ENCODE results near the gene ING2.

Gene ING2

DNA sequence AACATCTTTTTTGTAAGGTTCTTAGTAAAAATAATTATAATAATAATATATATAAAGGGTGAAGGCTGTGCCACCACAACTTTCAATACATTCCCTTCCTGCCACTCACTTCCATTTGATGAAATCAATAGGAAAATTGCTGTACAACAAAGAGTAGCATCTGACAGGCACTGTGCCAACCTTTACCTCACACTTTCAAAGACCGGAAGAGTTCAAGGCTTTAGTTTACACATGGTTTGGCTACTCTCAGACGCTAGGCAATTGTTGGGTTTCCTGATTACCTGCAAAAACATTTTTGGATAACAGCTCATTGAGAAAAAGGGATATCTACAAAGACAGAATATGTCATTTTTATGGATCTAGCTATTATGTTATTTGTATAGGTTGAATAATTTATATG is 5.5 kb upstream of the ING2 start:
- no peak for DNase-seq (ENCODE audit: low read depth, low spot score)

DNA sequence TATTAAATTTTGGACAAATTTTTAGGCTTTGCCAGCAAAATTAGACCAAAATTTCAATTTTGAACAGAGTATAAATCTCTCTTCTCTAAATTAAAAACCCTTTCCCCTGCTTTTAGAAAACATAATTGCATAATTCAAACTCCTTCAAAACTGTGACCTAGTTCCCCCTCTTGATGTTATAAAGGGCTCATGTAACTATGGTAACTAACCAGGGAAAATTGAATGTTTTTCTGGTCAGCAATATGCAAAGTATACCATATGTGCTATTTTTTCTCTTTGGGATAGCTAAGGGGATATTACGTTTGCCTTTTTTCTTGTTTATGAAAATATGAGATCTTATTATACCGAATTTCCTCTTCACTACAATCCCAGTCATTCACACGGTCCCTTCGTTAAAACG is 5.1 kb upstream of the ING2 start:
- DNase-seq (ENCODE audit: low read depth, low spot score): no peak

DNA sequence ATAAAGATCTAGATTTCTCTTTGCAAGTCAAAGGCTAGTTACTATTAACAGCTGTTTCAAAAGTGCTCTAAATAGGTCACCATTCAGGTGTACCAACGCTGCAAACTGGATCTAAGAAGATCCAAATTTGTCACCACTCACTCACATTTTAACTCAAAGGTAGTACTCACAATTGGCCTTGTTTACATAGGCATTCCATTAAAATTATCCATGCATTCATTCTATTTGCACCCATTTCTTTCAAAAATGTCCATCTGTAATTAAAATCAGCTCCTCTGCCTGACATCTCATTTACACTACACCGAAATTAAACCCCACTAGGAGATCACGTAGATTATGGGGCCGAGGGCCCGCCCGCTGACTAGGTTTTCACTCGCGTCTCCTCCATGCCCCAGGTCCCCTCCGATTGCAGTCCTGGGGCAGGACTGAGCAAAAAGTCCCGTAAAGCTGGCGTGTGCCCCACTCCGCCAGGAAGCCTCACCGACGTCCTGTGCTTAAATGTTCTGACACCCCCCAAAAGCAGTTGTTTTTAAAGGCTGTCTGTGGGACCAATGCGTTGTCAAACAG is 1.3 kb upstream of the ING2 start:
- no peak for DNase-seq (ENCODE audit: low read depth, low spot score)

DNA sequence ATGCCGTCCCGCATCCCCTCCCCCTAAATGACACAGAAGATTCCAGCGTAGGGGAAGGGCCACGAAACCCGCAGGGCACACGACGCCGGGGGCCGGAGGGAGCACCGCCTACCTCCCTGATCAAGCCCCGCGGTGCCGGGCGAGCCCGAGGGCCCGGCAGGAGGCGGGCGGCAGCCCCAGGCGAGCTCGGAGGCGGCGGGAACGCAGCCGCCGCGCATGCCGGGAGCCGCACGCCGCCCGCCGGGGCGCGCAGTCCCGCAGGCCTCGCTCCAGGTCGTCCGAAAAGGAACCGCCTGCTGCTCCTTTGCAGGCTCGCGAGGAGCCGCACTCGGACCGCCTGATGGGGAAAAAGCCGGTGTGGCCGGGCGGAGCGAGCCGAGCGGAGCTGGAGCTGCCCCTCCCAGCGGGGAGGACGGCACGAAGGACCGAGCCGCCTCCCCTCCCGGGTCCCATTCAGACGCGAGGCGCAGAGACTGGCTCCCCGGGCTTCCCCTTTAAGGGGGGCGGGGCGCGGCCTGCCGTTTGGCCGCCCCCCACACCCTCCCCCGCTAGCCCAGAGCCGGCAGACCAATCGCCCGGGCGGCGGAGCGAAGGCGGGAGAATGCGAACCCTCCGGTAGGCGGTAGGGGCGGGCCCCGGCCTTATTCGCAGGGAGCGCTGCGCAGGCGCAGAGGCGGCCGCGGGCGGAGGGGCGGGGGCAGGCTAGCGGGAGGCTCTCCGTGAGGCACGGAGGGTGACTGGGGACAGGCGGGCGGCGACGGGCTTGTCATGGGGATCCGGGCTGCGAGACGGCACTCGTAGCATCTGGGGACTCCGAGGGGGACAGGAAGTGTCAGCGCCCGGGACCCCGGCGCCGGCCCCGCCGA is 561 bp upstream of the ING2 start:
- DNase-seq (ENCODE audit: low read depth, low spot score): peak; percentile 71

DNA sequence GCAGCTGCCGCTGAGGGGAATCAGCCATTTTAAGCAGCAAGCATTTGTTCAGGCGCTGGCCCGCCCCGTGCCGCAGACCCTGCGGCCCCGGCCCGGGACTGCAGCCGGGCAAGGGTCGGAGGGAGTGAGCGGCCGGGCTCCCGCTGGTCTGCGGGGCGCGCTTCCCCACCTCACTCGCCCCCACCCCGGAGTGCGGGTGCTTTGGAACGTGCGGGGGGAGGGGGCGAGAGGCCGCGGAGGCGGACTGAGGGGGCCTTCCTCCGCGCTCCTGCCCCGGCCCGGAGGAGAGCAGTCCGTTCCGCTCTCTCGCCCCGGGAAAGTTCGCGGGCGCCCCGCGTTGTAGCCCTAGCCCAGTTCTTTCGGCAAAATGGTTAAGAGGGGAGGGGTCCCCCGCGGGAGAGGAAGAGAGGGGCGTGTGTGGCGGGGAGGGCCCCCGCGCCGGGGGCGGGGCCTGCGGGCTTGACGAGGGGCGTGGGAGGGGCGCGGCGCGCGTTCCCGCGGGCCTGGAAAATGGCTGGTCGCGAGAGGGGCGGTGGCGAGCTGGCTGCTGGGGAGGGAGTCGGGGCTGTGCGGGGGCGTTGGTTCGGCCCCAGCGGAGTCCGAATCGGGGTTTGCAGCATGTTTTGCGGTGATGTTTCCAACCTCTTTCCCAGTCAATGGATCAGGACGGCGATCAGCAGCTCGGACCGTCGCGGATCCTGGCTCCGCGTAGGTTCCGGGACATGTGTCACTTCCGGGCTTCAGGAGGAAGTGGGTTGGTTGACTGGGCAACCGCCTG is 942 bp downstream of the ING2 start:
- peak; percentile 60 for DNase-seq (ENCODE audit: low read depth, low spot score)

DNA sequence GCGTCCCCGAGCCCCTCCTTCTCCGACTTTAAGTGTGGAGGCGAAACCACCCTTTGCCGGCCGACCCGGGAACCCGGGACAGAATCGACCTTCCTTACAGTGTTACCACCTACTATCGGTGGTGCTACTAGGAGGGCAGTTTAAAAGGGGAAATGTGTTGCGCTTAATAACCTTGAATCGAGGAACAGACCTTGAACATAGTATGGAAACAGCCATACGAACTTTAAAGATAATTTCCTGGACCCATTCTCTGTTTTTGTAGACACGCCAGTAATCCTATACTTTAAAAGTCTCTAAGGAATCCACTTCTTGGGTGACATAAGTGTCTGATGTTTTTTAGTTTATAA is 1.5 kb downstream of the ING2 start:
- DNase-seq (ENCODE audit: low read depth, low spot score): no peak

DNA sequence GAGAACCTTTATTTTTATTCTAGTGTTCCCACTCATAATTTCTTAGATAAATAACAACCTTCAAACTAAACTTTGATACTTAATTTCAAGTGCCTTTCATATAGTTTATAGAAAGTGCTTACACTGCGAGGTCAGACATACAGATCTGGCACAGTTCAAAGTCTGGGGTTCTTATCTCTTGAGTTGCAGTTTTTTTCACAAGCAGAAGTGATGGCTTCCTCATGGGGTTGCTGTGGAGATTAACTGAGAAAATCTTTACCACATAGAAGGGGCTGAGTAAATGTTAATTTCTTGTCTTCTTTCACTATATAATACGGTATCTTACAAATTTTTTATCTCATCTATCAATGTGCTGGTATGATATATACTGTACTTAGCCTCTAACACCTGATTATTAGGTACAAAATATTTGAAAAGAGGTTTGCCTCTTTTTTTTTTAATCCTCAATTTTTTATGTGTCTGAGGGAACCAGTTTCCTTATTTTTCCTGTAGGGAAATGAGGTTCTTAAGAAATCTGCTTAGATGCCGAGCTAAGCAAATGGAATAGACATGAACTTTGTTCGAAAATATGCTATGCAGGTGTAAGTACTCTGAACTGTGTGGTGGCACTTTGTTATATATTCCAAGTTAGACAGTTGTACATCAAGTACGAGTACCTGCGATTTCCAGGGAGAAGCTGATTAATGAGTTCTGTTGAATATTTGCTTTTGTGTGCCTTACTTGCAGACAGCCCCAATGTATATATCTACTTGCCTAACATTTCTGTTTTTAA is 3.3 kb downstream of the ING2 start:
- DNase-seq (ENCODE audit: low read depth, low spot score): no peak

DNA sequence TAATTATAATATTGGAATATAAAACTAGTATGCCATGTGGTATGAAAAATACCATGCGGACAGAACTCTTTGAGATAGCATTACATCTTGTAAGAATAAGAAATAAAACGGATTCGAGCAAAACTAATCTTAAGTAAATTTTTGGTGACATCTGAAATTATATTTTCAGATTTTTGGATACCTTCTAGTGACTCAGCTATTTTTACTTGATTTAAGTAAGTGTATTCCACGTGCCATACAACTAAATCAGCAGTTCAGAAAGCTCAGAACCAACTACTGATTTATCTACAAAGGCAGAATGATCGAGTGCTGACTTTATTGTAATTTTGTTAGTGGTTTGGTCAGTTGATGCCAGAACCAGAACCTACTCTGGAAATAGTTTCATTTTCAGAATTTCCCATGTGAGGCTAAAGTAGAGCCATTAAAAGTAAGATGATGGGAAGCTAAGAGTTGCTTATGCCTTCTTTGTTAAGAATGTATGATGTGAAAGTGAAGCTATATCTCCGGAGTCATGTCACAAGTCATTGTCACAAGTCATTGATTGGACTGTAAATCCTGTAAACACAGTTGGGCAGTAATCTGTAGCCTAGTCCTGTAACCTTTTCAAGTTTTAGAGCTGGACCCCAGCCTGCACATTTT is 4.0 kb downstream of the ING2 start:
- no peak for DNase-seq (ENCODE audit: low read depth, low spot score)

DNA sequence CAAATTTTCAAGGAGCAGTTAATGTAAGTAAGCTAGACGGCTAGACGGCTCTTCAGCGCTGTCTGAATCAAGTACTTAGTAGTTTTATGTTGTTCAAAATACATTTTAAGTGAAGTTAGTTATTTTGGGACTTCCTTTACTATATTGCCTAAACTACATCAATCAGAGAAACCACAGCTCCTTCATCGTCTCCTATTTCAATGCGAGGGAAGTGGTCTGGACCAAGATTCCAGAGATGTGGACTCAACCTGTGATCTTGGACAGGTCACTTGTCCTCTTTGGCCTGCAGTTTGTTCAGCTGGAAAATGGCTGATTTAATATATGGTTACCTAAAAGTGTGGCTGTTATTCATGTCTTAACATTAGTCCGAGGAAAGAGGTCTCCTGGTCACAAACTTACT is 10.6 kb downstream of the ING2 start:
- DNase-seq (ENCODE audit: low read depth, low spot score): no peak

DNA sequence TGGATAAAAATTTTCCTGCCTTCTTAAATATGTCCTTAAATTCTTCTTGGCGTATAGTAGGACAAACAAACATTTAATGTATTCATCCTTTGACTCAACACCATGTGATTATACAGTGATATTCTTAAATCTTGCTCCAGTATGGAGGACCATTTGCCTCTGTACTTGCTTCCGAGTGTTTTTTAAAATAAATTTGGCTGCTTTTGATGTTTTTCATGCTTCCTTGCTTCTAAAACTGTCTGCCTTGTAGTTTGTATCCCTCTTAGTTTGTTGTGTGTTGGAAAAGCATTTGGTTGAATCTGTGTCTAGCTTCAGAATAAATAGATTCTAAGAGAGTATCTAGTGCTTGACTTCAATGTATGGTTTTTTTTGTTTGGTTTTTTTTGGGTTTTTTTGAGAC is 12.3 kb downstream of the ING2 start:
- no peak for DNase-seq (ENCODE audit: low read depth, low spot score)

DNA sequence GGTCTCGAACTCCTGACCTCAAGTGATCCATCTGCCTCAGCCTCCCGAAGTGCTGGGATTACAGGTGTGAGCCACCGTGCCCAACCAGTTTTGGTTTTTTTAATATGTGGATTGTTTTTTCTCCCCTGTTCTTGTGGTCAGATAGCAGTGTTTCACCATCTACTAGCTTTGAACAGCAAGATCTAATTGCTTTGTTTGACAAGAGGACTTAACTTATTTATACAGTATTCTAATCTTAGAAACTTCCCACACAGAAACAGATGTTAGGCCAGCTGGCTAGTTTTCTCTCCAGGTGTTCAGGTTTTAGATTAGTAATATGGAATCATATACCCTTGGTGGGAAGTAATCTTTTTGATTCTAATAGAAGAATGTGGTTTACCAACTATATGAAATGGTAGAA is 12.9 kb downstream of the ING2 start:
- DNase-seq (ENCODE audit: low read depth, low spot score): no peak

DNA sequence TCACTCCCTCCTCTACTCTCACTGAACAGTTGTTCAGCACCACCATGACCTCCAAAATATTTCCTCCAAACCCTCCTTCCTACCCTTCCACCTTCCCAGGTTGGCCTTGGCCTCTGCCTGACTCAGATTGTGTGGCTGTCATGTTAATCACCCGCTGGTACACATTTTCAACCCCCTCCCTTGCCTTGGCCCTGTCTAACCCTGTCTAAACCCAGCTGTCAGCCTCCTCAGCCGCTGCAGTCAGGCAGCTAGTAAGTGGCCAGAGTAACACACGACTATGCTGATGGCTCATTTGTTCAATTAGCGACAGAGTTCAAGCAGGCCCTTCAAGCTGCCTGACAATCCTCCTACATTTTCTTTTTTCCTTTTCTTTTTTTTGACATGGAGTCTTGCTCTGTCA is 18.0 kb downstream of the ING2 start:
- no peak for DNase-seq (ENCODE audit: low read depth, low spot score)

DNA sequence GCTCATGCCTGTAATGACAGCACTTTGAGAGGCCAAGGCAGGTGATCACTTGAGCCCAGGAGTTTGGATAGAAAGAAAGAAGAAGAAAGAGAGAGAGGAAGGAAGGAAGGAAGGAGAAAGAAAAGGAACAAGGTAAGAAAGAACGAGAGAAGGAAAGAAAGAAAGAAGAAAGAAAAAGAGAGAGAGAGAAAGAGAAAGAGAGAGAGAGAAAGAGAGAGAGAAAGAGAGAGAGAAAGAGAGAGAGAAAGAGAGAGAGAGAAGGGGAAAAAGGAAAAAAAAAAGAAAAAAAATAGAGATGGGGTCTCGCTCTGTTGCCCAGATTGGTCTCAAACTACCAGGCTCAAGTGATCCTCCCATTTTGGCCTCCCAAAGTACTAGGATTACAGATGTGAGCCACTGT is 22.5 kb downstream of the ING2 start:
- DNase-seq (ENCODE audit: low read depth, low spot score): no peak

DNA sequence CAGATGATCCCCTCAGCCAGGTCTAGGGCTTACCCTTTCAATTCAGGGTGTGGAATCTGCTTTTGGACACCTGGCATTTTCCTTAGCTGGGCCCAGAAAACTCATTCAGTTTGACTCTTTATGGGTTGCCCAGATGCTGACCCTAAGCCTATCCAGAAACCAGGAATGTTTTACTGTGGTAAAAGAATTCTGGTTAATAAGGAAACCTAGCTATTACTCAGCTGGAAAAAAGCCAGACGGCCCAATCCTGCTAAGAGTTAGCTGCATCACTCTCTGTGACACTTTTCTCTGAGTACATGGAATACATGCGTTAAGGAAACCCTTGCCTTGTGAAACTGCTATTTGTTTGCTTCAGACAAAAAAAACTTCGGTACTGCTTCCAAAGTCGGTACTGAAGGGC is 28.0 kb downstream of the ING2 start:
- DNase-seq (ENCODE audit: low read depth, low spot score): no peak

DNA sequence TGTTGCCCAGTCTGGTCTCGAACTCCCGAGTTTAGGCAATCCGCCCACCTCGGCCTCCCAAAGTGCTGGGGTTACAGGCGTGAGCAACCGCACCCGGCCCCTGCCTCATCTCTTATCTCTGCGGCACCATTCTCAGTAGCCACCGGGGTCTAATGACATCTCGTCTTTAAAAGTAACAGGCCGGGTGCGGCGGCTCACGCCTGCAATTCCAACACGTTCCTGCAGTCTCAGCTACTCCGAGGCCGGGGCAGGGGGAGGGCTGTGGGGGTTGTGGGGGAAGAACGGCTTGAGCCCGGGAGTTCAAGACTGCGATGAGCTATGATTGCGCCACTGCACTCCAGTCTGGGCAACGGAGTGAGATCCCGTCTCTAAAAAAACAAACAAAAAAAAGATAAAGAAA is 28.8 kb downstream of the ING2 start:
- DNase-seq (ENCODE audit: low read depth, low spot score): peak; percentile 15

DNA sequence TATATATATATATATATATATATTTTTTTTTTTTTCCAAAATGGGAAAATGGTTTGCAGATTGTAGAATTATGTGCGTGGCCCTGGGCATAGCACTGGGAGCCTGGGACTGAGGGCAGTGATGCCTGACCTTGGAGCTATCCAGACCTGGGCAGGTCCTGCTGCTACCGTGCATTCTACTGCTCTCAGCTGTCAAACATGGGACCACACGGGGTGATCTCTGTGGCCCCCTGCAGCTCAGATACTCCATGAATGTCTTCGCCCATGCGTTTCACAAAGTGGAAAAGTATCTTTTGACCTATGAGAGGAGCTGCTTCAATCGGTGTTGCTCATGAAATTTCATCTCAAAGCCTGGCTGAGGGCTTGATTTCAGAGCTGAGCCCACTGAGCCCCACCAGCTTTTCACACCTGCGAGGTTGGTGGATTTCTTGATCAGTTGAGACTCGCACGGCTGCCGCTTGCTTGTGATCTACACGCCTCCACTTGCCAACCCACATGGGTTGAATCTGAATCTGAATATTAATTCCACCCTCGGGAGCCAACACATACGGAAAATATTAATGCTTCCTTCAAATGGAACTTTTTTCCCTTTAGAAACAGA is 35.7 kb downstream of the ING2 start:
- no peak for DNase-seq (ENCODE audit: low read depth, low spot score)

DNA sequence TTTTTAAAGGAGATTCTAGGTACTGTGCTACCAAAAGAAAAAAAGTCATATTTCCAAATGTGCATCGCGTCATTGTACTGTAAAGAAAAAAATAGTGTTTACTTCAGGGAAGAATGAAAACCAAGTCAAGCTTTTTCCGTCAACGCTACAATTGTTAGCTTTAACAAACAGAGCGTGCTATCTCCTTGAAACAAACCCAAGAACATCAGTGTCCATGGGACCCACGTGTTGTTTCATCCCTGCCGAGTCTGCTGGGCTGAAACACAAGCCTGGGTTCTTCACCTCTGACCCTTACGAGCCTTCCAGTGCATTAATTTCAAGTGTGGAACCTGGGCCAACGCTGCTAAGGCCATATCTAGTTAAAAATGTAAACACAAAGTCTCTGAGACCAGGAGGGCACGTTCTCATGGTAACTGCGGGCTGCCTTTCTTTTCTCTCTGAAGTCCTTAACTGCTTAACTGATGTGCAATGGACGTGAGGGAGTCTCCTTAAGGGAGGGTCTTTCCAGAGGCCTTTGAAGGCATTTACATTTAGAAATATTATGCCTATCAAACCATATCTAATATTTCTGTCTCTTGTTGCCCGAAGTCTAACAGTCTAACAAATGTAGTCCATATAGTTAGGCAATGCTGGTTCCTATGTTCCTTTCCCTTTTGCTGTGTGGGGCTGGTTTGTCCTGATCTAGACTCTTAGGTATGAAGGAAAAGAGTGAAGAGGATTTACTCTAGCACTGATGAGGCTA is 36.3 kb downstream of the ING2 start:
- no peak for DNase-seq (ENCODE audit: low read depth, low spot score)

DNA sequence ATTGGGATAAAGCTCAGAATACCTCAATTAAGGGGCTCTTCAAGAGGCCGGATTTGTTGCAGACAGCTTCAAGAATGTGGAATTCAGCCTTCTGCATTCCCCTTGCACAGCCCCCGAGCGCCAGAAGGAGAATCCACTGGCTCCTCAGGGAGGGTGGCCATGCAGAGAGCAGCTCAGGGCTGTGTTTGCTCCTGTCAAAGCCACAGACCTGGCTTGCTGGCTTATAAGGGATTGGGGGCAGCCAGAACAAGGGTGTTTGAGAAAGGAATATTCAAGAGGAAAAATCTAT is 36.8 kb downstream of the ING2 start:
- DNase-seq (ENCODE audit: low read depth, low spot score): peak; percentile 23

DNA sequence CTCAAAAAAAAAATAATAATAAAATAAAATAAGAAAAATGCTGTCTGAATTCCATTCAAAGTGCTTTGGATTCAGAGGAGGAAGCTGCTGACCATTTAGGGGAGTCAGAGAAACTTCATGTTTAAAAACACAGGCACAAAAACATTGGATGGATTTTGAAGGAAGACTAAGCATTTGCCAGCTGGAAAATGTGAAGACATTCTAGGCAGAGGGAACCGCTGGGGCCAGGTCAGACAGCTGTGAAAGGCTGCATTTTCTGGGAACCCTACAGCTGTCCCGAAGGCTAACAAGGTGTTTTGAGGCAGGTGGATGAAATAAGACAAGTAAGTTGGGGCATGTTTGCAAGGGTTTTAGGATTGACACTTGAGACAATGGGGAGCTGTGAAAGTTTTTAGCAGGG is 38.6 kb downstream of the ING2 start:
- no peak for DNase-seq (ENCODE audit: low read depth, low spot score)

DNA sequence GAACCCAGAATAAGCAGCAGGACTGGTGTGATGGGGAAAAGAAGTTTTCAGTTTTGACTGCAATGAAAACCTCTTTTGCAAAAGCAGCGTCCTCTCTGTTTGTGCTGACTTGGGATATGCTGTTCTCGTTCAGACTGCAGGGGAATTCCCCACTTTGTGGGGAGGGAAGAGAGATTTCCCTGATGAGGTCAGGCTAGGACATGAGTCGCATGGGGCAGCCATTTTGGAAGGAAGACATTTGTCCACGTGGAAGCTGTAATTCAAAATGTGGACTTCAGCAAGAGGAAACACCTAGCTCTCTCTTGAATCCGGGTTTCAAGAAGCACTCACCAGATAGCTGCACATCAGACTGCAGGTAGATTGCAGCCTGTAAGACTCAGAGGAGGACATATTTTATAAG is 39.3 kb downstream of the ING2 start:
- DNase-seq (ENCODE audit: low read depth, low spot score): no peak

DNA sequence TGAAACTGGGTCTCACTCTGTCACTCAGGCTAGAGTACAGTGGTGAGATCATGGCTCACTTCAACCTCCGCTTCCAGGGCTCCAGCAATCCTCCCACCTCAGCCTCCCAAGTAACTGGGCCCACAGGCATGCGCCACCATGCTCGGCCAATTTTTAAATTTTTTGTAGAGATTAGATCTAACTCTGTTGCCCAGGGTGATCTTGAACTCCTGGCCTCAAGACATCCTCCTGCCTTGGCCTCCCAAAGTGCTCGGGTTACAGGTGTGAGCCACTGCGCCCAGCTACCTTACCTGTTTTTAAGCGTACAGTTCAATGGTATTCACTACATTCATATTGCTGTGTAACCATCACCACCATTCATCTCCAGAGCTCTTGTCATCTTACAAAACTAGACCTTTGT is 41.5 kb downstream of the ING2 start:
- no peak for DNase-seq (ENCODE audit: low read depth, low spot score)
